Muscle of back (tissue), 11 donors: Measurements from ENCODE around the gene RNF175. TPM values are rescaled to one million over a fixed set of nuclear protein-coding genes. Genes with fewer than 3 reads are reported as not detected.
"Not testable (repeated sequence)": the region's sequence is repeated elsewhere in the genome, so short reads cannot be mapped to it uniquely, and the experiment has no call there.

ENCODE experiments used
- DNase-seq, 3 donors: peaks; one replicate each; pipeline versions ENCODE4 v3.0.0 to v3.0.0-alpha.2; 2013
- polyA plus RNA-seq, 10 donors: library from polyadenylated mRNA; unstranded; fragments of 120-200 nt; gene quantifications; one replicate each; pipeline ENCODE4 v1.2.1, GENCODE V29; 2013; ENCODE audit not compliant: insufficient read length in 10 of 10

The RNF175 gene
- polyA plus RNA-seq, 10 donors, result 0.48 to 3.5 (median 1.1) TPM

- DNase-seq, result no peak
Observed at GRCh38 chr4:153683763-153684181, 76.1 kb downstream of the RNF175 start.

GRCh38 chr4:153679486-153679885 lies 80.3 kb downstream of the RNF175 start:
- DNase-seq, result no peak

DNA sequence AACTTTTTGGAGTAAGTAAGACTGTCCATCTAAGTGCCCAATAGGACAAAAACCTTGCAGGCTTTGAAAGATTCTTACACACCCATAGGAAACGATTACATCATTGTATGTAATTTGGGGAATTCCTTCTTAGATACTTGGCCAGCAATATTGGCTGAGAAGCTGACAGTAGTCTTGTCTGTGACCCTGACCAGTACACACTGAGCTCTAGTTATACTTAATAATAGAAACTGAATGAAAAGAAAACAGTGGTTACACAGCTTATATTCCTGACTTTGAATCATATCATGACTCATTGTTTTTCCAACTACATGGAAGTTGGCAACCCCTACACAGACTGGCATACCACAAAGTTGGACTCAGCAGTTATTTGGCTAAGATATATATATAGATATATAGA lies 82.8 kb downstream of the RNF175 start:
- no peak for DNase-seq

GRCh38 chr4:153676486-153676885 lies 83.3 kb downstream of the RNF175 start:
- no peak for DNase-seq

- DNase-seq, result no peak
Observed at GRCh38 chr4:153669838-153670237, 90.0 kb downstream of the RNF175 start.

GRCh38 chr4:153668647-153669046 lies 91.2 kb downstream of the RNF175 start:
- DNase-seq, result no peak

GRCh38 chr4:153666505-153666904 lies 93.3 kb downstream of the RNF175 start:
- DNase-seq, result not testable (repeated sequence)

DNA sequence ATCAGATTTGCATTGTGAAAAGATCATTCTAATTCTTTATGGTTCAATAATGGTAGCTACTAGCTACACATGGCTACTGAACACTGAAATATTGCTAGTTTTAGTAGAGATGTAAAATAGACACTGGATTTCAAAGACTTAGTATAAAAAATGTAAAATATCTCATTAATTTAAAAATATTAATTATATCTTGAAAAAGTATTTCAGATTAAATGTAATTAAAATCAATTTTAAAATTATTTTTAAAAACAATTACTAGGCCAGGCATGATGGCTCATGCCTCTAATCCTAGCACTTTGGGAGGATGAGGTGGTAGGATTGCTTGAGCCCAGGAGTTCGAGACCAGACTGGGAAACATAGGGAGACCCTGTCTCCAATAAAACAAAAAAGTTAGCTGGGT lies 96.2 kb downstream of the RNF175 start:
- no peak for DNase-seq

GRCh38 chr4:153661908-153662307 lies 97.9 kb downstream of the RNF175 start:
- no peak for DNase-seq

DNA sequence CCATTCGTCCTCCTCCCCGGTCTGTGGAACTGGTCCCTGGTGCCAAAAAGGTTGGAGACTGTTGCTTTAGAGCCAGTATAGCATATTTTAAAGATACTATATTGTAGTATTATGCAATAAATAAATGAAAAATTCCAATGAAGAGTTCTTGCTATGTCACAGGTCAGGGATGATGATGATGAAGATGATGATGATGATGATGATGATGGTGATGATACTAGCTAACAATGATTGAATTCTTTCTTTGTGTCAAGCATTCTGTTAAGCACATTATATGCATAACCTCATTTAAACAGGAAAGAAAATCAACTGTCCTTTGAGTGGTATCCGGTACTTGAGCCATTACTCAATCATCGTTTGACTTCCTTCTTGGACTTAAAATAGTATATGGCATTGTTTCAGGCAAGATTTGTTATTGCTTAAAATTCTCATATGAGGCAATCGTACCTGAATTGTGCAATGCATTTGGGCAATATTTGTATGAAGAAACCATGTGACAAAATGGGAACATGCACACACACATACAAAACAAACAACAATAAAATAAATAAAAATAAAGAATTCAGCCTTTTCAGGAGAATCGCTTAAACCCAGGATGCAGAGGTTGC lies 98.5 kb downstream of the RNF175 start:
- DNase-seq, result peak in 1 of 3 donors; percentile 43

Other genes with a start within 250 kb of the RNF175 start
- gene TLR2, start 75.7 kb downstream of the RNF175 start, polyA plus RNA-seq, result 1 to 10 TPM; 1.6 to 4.0 (median 2.9) TPM
- 100 to 1,000 TPM in 5 of 10 donors, 10 to 100 TPM in 5; 25.5 to 261 (median 104) TPM for gene SFRP2, start 29.1 kb upstream of the RNF175 start, polyA plus RNA-seq